T-helper 1 cell (primary cell): ENCODE data around the gene RHBDL3.
"Not testable (repeated sequence)": the region's sequence is repeated elsewhere in the genome, so short reads cannot be mapped to it uniquely, and the experiment has no call there.

ENCODE experiments used
- DNase-seq, 5 donors: peaks; one replicate each; pipeline ENCODE4 v3.0.0-alpha.2; 2012 to 2020

Gene RHBDL3

DNA sequence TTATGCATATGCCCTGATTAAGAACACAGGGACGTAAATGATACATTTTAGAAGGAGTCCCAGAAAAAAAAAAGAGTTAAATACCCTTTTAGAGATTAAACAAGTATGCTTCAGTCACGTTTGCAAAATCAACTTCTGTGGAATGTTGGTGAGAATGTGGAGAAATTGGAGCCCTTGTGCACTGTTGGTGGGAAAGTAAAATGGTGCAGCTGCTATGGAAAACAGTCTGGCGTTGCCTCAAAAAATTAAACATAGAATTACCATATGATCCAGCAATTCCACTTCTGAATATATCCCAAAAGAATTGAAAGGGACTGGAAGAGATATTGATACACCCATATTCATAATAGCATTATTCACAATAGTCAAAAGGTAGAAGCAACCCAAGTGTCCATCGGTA lies 26.5 kb downstream of the RHBDL3 start:
- no peak for DNase-seq

DNA sequence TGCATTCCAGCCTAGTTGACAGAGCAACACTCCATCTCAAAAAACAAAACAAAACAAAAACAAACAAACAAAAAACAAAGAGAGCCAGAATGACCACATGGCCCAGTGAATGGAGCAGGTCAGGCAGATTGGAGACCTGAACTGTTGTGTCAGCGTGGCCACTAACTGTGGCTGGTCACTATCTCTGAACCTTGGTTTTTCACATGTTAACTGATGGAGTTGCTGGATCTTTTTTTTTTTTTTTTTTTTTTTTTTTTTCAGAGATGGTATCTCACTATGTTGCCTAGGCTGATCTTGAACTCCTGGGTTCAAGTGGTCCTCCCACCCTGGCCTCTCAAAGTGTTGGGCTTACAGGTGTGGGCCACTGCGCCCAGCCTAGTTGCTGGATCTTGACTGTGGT lies 31.8 kb downstream of the RHBDL3 start:
- DNase-seq, result no peak

DNA sequence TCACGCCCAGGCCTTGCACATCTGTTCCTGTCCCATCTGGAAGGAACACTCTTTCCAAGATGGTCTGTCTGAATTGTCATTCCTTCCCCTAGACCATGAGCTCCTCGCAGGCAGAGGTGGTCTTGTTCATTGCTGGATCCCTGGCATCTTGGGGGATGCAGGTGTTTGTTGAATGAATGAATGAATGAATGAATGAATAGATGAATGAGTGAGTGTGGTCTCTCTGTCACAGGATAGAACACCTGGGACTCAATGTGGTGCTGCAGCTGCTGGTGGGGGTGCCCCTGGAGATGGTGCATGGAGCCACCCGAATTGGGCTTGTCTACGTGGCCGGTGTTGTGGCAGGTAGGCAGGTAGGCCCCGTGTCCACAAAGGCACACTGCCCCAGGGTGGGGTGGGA lies 32.2 kb downstream of the RHBDL3 start:
- DNase-seq, result no peak

GRCh38 chr17:32298298-32298697 lies 32.7 kb downstream of the RHBDL3 start:
- no peak for DNase-seq

GRCh38 chr17:32298721-32299579 lies 33.3 kb downstream of the RHBDL3 start:
- no peak for DNase-seq

DNA sequence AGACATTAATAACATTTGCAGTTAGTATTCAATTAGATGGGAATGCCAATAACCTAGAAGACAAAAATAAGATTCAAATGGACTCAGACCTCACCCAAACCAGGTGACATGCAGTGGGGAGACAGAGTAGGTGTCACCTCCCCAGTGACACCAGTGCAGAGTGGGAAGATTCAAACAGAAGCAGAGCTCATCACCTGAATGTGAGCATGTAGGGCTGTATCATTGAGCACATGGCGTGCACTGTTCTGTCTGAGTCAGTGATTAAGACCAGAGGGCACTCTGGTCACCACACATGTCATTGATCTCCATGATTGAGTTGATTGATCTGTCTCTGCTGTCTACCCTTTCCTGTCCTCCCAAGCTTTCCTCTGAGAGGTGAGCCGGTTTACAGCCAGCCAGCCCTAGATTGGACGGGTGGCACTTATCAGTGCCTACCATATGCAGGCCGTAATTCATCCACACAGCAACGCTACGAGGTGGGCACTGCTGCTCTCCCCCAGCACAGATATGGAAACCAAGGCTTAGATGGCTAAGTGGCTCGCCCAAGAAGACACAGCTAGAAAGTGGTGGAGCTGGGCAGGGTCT lies 34.0 kb downstream of the RHBDL3 start:
- no peak for DNase-seq

GRCh38 chr17:32302037-32302436 lies 36.4 kb downstream of the RHBDL3 start:
- no peak for DNase-seq

DNA sequence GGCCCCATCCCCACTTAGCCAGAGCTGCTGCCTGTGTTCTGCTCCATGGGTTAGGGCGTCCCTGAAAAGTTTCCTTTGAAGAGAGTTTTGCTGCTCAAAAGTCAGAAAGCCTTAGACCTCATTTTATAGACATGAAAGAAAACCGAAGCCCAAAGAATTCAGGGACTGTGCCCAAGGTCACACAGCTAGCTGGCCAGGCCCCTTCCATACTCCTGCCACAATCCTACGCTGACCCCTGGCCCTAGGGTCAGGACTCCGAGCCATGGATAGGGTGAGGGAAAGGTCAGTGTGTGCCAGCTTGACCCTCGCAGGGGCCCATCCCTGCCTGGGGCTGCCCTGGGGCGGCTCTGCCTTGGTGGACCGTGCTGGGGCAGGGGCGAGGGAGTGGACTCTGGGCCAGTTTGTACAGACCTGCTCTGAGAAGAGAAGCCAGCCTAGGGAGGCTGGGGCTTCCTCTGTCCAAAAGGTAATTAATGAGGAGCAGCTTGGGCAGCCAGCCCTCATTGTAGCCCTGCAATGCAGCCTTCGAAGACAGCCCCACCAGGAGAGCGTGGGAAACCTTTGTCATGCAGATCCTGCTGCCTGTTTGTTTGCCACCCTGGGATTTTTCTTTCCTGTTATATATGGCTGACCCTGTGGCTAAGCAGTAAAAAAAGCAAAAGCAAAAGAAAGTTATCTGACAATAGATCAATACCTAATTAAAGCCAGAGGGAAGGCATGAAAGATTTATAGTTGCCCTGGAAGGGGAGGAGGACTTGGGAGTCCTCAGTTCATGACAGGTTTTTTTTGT lies 37.4 kb downstream of the RHBDL3 start:
- no peak for DNase-seq

DNA sequence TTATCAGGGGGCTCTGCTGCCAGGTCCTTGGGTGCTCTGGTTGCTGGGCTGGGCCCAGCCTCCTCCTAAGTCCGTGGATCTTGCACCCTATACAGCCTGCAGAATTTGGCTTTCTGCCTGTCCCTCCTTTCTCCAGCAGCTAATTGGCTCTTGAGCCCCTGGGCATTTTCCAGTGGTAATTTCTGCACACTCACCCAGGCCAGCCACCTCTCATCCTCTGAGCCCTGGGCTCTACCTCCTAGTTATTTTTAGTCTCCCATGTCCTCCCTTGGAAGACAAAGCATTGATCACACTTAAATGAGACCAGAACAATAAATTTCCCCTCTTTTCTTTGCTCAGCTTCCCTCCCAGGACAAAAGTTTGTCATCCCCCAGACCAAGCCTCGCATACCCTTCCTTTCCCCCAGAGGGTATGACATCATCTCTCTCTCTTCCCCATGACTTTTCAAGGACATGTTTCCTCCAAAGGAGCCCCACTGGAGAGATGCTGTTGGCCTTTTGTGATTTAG lies 38.2 kb downstream of the RHBDL3 start:
- DNase-seq, result no peak

DNA sequence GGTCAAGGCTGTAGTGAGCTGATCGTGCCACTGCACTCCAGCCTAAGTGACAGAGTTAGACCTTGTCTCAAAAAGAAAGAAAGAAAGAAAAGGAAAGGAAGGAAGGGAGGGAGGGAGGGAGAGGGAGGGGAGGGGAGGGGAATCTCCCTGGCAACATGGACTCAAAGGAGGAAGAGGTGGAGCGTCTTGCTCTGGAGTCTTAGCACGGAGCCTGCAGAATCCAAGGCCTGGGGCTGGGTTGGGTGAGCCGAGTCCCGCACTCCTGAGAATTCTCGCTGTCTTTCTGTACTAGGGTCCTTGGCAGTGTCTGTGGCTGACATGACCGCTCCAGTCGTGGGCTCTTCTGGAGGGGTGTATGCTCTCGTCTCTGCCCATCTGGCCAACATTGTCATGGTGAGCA lies 39.4 kb downstream of the RHBDL3 start:
- DNase-seq, result no peak

DNA sequence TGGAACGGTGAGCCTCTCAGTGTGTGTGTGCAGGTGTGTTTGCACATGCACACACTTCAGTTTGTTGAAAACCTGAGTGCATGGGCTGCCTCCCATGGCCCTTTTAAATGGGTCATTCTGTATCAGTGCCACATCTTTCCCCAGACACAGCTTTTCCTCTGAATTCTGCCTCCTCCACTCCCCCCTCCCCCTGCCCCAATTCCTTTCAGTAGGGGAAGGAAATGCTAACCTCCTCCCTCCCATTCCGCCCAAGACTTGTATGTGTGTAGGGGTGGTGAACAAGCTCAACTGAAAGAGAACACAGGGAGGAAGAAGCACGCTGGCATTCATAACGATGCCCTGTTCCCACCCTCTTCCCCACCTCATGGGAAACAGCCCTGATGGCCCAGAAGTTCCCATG lies 42.0 kb downstream of the RHBDL3 start:
- DNase-seq, result no peak

DNA sequence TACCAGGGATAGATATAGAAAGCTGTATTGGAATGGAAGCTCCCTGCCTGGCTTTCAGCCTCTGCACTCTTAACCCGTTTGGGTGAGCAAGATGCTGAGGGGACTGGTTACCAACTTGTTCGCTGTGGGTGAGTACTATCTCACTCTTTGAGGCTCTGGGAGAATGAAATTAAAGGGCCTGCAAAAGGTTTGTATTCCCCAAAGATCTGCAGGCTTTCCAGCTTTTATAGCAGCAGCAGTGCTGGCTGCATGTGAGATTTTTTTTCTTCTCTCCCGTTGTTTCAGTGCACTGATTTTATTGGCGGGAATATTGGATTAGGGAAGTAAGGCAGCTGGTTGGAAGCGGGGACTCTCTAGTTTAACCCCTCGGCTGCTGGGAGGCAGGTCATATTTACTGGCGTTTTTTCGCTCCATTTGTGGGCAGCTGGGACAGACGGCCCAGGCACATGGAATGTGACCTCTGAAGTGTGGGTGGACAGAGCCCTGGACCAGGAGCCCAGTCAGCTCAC lies 45.5 kb downstream of the RHBDL3 start:
- DNase-seq, result no peak

- no peak for DNase-seq
Measured at GRCh38 chr17:32314636-32315035, 49.0 kb downstream of the RHBDL3 start.

DNA sequence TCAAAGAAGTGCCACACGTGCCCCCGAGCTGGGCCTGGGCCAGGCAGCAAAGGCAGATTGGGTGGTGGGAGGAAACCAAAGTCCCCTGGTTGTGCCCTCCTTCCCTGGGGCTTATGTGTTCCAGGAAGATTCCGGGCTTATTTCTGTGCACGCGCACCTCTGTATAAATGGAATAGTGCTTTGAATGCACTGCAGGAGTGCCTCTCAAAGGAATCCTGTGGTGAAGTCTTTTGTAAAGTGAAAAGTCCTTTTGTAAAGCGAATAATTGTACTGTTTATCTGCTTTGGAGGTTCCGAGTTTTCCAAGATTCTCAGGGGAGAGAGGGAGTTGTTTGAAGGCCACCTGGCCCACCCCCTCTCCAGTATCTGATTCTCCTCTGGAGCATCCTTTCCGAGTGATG lies 49.5 kb downstream of the RHBDL3 start:
- DNase-seq, result no peak

DNA sequence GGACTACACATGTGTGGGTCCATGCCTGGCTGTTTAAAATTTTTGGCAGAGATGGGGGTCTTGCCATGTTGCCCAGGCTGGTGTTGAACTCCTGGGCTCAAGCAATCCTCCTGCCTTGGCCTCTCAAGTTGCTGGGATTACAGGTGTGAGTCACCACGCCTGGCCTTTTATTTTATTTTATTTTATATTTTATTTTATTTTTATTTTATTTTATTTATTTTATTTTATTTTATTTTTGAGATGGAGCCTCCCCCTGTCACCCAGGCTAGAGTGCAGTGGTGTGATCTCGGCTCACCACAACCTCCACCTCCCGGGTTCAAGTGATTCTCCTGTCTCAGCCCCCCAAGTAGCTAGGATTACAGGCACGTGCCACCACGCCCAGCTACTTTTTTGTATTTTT lies 51.0 kb downstream of the RHBDL3 start:
- not testable (repeated sequence) for DNase-seq

GRCh38 chr17:32317353-32317752 lies 51.7 kb downstream of the RHBDL3 start:
- no peak for DNase-seq

DNA sequence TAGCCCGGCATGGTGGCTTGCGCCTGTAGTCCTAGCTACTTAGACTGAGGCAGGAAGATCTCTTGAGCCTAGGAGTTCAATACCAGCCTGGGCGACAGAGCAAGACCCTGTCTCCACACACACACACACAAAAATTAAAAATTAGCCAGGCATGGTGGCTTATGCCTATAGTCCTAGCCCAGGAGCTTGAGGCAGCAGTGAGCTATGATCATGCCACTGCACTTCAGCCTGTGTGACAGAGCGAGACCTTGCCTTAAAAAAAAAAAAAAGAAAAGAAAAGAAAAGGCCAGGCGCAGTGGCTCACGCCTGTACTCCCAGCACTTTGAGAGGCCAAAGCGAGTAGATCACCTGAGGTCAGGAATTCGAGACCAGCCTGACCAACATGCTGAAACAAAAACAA lies 52.4 kb downstream of the RHBDL3 start:
- no peak for DNase-seq

DNA sequence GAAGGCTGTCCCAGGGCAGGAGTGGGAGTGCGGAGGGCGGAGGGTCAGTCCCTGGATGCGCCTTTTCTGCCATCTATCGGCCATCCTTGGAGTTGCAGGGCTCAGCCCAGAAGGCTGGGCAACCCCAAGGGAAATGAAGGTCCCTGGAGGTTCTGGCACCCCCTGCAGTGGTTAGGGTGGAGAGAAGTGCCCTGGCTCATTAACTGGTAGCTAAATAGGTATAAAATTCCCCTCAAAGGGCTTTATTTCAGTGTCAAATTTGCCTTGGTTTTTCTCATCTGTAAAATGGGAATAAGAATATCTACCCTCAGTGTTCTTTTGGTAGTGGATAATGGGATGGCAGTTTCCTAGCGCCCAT lies 53.9 kb downstream of the RHBDL3 start:
- DNase-seq, result peak; percentile 37 to 64 (median 58)

DNA sequence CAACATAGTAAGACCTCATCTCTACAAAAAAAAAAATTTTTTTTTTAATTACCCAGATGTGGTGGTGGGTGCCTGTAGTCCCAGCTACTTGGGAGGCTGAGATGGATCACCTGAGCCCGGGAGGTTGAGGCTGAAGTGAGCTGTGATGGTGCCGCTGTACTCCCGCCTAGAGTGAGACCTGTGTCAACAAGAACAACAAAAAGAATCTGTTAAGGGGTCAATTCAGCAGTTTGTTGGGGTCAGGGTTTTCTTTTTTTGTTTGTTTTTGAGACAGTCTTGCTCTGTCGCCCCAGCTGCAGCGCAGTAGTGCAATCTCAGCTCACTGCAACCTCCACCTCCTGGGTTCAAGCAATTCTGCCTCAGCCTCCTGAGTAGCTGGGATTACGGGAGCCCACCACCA lies 54.4 kb downstream of the RHBDL3 start:
- not testable (repeated sequence) for DNase-seq

- DNase-seq, result no peak
Measured at GRCh38 chr17:32320847-32321246, 55.2 kb downstream of the RHBDL3 start.

DNA sequence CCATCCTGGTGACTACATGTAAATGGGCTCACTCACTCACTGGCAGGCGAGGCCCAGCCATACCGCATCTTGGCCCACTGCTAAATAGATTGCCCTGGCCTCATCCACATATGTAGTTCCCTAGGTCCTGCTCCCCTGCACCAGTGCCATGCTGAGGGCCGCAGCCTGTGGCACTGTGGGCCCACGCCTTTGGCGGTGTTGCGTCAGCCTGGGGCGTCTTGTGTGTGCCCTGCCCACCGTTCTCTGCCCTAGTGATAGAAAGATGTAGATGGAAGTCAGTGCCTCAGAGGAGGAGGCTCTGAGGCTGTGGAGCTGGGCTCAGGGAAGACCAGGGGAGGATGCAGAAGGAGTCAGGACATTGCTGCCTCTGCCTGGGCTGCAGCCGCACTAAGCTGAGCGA lies 57.4 kb downstream of the RHBDL3 start:
- no peak for DNase-seq

DNA sequence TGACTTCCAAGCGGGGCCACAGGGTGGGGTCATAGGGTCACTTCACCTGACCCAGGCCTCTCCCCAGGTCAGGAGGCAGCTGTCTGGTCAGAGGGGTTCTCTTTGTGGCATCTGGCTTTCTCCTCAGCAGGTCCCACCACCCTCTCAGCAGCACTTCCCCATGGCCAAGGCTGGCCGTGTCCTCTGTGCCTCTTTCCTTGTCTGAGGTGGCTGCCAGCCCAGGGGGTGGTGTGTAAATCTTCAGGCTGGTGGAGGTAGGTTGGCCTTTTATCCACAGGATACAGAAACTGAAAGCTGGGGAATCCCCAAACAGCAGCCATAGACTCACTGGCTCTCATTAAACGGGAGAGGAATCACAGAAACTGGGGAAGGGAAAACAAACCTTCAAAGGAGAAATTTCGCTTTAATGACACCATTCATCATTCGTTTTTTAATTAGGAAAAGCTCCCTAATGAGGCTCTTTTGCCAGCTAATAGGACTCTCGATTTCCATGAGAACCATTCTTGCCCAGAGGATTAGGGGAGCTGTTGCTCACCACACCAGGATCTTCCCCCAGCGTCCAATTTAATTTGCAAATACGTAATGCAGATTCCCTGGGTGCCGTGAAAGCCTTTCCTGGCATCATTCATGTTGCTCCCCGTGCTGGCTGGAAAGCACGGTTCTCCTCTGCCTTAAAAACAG lies 58.3 kb downstream of the RHBDL3 start:
- peak in 3 of 5 donors; percentile 15 to 46 (median 28) for DNase-seq

- no peak for DNase-seq
Measured at GRCh38 chr17:32327911-32328310, 62.3 kb downstream of the RHBDL3 start.
